Measurements from ENCODE around the gene IQCC.

Gene IQCC

DNA sequence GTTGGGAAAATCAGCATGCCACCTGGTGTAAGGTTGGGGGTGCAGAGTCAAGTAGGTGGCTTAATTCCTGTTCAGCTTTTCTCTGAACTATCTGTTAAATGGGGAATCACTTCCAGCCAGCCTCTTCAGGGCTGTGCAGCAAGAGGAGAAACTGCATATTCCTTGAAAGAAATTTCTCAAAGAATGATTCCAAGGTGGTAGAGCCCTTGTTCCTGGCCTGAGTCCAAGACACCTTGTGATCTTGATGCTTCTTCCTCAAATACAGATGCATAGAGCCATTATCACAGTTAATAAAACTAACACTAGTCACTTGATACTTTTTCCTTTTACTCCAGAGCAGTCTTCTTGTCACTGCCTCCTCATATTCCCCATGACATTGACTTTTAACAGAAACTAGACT, 20.8 kb upstream of the IQCC start:
- no peak for TF ChIP-seq TAF1 (IDR thresholded peaks at IDR 0.05; ENCODE audit: borderline replicate concordance, insufficient read depth, low read length)
- no peak for TF ChIP-seq SIN3A (IDR thresholded peaks at IDR 0.05; ENCODE audit: borderline replicate concordance, insufficient read depth, low read length)
- no peak for TF ChIP-seq FOXP2 (optimal IDR thresholded peaks at IDR 0.05; ENCODE audit: borderline replicate concordance, extremely low read depth, extremely low read length, insufficient read depth)
- no peak for TF ChIP-seq POLR2AphosphoS5 (IDR thresholded peaks at IDR 0.05; ENCODE audit: low read depth, low read length)
- TF ChIP-seq, protein P1, sequence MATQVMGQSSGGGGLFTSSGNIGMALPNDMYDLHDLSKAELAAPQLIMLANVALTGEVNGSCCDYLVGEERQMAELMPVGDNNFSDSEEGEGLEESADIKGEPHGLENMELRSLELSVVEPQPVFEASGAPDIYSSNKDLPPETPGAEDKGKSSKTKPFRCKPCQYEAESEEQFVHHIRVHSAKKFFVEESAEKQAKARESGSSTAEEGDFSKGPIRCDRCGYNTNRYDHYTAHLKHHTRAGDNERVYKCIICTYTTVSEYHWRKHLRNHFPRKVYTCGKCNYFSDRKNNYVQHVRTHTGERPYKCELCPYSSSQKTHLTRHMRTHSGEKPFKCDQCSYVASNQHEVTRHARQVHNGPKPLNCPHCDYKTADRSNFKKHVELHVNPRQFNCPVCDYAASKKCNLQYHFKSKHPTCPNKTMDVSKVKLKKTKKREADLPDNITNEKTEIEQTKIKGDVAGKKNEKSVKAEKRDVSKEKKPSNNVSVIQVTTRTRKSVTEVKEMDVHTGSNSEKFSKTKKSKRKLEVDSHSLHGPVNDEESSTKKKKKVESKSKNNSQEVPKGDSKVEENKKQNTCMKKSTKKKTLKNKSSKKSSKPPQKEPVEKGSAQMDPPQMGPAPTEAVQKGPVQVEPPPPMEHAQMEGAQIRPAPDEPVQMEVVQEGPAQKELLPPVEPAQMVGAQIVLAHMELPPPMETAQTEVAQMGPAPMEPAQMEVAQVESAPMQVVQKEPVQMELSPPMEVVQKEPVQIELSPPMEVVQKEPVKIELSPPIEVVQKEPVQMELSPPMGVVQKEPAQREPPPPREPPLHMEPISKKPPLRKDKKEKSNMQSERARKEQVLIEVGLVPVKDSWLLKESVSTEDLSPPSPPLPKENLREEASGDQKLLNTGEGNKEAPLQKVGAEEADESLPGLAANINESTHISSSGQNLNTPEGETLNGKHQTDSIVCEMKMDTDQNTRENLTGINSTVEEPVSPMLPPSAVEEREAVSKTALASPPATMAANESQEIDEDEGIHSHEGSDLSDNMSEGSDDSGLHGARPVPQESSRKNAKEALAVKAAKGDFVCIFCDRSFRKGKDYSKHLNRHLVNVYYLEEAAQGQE (IDR thresholded peaks at IDR 0.05; ENCODE audit: insufficient read depth in 1 of 2, low read depth in 2 of 2, low read length in 2 of 2): no peak

DNA sequence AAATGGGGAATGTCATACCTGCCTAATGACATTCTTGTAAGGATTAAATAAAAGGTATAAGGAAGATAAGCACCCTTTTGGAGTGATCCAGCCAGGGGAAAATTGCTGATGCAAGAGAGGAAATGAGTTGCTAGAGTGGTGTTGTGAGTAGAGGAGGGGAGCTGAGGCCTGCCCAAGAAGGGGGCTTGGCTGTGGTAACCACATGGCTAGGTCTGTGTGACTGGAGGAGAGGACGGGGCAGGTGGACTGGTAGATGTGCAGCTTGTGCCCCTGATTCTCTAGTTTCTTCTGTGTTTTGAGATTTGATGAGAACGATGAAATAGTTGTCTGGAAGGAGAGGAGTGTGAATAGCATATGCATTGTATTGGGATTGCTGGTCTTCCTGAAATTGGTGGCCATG, 19.4 kb upstream of the IQCC start:
- no peak for TF ChIP-seq SIN3A (IDR thresholded peaks at IDR 0.05; ENCODE audit: borderline replicate concordance, insufficient read depth, low read length)
- no peak for TF ChIP-seq TAF1 (IDR thresholded peaks at IDR 0.05; ENCODE audit: borderline replicate concordance, insufficient read depth, low read length)
- TF ChIP-seq, protein P1 (IDR thresholded peaks at IDR 0.05; ENCODE audit: insufficient read depth in 1 of 2, low read depth in 2 of 2, low read length in 2 of 2): no peak
- TF ChIP-seq POLR2AphosphoS5 (IDR thresholded peaks at IDR 0.05; ENCODE audit: low read depth, low read length): no peak
- TF ChIP-seq FOXP2 (optimal IDR thresholded peaks at IDR 0.05; ENCODE audit: borderline replicate concordance, extremely low read depth, extremely low read length, insufficient read depth): no peak

DNA sequence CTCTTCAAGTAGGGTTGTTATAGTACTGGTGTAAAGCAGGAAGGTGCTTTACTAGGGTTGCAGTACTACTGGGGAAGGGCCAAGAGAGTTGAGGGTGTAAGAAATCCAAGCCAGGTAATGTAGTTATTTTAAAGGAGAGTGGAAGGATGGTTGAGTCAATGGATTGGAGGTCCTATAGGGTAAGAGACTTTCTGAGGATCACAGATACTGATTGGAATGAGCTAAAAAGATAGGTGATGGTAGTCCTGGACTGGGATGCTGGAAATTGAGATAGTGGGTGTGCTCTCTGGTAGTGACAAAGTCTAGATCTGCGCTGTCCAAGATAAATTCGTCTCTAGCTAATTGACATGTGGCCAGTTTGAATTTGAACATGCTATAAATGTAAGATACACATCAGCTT, 19.0 kb upstream of the IQCC start:
- TF ChIP-seq, protein P1 (IDR thresholded peaks at IDR 0.05; ENCODE audit: insufficient read depth in 1 of 2, low read depth in 2 of 2, low read length in 2 of 2): no peak
- no peak for TF ChIP-seq SIN3A (IDR thresholded peaks at IDR 0.05; ENCODE audit: borderline replicate concordance, insufficient read depth, low read length)
- TF ChIP-seq TAF1 (IDR thresholded peaks at IDR 0.05; ENCODE audit: borderline replicate concordance, insufficient read depth, low read length): no peak
- TF ChIP-seq FOXP2 (optimal IDR thresholded peaks at IDR 0.05; ENCODE audit: borderline replicate concordance, extremely low read depth, extremely low read length, insufficient read depth): no peak
- TF ChIP-seq POLR2AphosphoS5 (IDR thresholded peaks at IDR 0.05; ENCODE audit: low read depth, low read length): no peak

DNA sequence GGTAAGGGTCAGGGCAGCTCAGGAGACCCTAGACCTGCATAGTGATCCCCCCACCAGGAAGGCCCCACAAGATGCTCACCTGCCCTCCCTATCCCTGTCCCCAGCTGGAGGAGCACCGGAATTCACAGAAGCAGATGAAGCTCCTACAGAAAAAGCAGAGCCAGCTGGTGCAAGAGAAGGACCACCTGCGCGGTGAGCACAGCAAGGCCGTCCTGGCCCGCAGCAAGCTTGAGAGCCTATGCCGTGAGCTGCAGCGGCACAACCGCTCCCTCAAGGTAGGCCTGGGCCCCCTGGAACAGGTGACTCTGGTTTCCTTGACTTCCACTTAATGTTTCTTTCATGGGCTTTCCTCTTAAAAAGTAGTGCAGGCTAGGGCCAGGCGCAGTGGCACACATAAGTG, 17.6 kb upstream of the IQCC start:
- TF ChIP-seq TAF1 (IDR thresholded peaks at IDR 0.05; ENCODE audit: borderline replicate concordance, insufficient read depth, low read length) (no peak), SIN3A (IDR thresholded peaks at IDR 0.05; ENCODE audit: borderline replicate concordance, insufficient read depth, low read length) (no peak), FOXP2 (optimal IDR thresholded peaks at IDR 0.05; ENCODE audit: borderline replicate concordance, extremely low read depth, extremely low read length, insufficient read depth) (no peak), POLR2AphosphoS5 (IDR thresholded peaks at IDR 0.05; ENCODE audit: low read depth, low read length) (no peak)
- TF ChIP-seq, protein P1 (IDR thresholded peaks at IDR 0.05; ENCODE audit: insufficient read depth in 1 of 2, low read depth in 2 of 2, low read length in 2 of 2): no peak

Data from PFSK-1 (cell line).